22Rv1 (cell line): Measurements from ENCODE around the gene ADGRA1.

Source experiments
- ZFX ChIP-seq: fragments of 450-650 bp; IDR thresholded peaks from 2 replicates; pipeline ENCODE4 v1.6.1; 2017; ENCODE audit warnings: antibody characterized with exemption, borderline replicate concordance
- TF ChIP-seq, protein P1 (sequence below): fragments of 450-650 bp; IDR thresholded peaks from 2 replicates; pipeline ENCODE4 v1.5.1; 2017; ENCODE audit warnings: mild to moderate bottlenecking

DNA sequence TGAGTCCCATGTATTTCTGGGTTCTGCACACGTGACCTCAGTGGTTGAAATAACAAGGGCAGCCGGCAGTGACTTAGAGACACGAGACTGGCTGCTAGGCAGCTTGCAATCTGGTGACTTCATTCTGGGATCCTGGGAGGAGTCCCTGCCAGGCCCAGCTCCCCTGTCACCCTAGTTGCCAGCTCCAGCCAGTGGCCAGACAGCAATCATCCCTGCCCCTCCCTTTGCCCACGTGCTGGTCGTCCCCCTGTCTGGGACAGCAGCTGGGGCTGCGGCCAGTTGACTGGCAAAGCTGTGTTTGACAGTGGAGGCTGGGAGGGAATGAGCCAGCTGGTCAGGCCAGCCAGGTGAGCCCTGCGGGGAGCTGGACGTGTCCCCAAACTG lies 30.0 kb downstream of the ADGRA1 start:
- TF ChIP-seq, protein P1, sequence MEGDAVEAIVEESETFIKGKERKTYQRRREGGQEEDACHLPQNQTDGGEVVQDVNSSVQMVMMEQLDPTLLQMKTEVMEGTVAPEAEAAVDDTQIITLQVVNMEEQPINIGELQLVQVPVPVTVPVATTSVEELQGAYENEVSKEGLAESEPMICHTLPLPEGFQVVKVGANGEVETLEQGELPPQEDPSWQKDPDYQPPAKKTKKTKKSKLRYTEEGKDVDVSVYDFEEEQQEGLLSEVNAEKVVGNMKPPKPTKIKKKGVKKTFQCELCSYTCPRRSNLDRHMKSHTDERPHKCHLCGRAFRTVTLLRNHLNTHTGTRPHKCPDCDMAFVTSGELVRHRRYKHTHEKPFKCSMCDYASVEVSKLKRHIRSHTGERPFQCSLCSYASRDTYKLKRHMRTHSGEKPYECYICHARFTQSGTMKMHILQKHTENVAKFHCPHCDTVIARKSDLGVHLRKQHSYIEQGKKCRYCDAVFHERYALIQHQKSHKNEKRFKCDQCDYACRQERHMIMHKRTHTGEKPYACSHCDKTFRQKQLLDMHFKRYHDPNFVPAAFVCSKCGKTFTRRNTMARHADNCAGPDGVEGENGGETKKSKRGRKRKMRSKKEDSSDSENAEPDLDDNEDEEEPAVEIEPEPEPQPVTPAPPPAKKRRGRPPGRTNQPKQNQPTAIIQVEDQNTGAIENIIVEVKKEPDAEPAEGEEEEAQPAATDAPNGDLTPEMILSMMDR, result no peak
- no peak for TF ChIP-seq ZFX
